AG10803 (cell line): ENCODE measurements around the gene KLF16.
"Not testable (repeated sequence)": the region's sequence is repeated elsewhere in the genome, so short reads cannot be mapped to it uniquely, and the experiment has no call there.

Experiments used
- DNase-seq: peaks from one replicate; pipeline ENCODE4 v3.0.0; 2010; ENCODE audit warnings: low read depth
- H3K4me3 ChIP-seq: 2 replicates; pipeline ENCODE4 v1.5.1; 2011; ENCODE audit warnings: mild to moderate bottlenecking, low read length, control low read depth
- TF ChIP-seq, protein P1 (sequence below): conservative IDR thresholded peaks from 2 replicates; pipeline ENCODE4 v1.5.1; 2011; ENCODE audit warnings: mild to moderate bottlenecking, low read length, control low read depth, inconsistent platforms

The KLF16 gene

DNA sequence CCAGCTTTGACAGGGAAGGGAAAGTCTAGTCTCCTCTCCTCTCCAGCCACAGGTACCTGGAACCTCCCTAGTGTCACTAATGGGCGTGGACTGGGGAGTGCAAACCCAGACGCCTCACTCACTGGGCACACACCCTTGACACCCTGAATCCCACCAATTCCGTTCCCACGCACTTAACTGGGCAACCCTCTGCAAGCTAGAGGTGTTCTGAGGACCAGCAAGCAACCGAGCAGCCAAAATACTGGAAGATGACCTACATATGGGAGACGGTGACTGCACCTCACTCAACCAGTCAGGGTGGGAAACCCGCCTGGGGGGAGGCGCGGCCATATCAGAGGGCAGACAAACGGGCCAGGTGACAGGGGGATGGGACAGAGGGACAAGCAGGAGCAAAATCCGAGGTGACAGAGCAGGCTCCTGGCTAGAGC, 20.9 kb upstream of the KLF16 start:
- TF ChIP-seq, protein P1, sequence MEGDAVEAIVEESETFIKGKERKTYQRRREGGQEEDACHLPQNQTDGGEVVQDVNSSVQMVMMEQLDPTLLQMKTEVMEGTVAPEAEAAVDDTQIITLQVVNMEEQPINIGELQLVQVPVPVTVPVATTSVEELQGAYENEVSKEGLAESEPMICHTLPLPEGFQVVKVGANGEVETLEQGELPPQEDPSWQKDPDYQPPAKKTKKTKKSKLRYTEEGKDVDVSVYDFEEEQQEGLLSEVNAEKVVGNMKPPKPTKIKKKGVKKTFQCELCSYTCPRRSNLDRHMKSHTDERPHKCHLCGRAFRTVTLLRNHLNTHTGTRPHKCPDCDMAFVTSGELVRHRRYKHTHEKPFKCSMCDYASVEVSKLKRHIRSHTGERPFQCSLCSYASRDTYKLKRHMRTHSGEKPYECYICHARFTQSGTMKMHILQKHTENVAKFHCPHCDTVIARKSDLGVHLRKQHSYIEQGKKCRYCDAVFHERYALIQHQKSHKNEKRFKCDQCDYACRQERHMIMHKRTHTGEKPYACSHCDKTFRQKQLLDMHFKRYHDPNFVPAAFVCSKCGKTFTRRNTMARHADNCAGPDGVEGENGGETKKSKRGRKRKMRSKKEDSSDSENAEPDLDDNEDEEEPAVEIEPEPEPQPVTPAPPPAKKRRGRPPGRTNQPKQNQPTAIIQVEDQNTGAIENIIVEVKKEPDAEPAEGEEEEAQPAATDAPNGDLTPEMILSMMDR = no peak
- H3K4me3 ChIP-seq = peak overlapping the region; percentile 89
- DNase-seq = no peak

DNA sequence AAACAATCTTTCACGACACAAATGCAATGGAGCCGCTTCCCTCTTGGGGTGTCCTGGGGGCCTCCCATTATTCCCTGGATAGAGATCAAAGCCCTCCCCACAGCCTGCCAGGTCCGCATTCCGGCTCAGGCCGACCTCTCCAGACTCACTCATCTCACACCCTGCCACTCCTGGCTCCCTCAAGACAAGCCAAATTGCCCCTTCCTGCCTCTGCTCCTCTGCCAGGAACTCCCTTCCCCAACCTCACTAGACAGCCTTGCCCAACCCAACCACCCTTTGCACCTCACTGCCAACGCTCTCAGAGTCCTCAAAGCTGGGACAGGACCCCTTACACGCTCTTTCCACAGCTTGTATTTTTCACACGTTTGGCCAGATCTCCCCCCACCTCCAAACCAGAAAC, 20.4 kb upstream of the KLF16 start:
- H3K4me3 ChIP-seq = peak overlapping the region; percentile 89
- DNase-seq = no peak
- TF ChIP-seq, protein P1 = no peak

DNA sequence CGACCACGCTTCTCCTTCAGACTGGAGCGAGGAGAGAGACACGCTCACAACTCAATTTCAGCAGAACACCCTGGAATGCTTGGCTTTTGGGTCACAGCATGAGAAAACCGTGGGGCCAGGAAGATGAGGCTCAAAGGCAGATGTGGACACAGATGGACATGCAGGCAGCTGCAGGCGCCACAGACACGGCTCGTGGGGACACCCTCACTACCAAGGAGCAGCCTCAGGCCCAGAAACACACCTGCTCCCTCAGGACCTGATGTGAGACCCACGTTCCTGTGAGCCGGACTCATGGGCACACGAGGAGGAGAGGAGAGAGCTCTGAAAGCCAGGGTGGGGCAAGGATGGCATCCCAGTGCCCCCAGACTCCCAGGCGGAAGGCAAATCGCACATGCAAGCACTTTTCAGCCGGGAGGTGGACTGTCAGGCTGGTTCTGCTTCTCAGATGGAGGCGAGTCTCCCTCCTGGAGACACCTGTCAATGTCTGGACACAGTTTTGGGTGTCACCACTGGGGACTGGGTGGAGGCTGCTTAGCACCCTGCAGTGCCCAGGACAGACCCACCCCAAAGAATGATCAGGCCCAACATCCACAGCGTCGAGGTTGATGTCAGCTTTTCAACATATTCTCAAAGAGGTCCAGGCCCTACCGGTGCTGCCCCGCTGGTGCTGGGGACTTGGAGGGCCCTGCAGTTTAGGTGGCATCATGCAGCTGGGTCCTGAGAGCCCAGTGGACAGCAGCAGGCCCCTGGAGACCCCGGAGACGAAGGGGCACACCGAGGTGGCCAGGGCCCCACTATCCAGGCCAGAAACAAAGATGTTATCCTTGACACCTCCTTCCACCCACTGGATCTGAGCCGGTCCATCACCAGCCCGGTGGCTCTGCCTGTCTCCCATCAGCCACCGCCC, 19.7 kb upstream of the KLF16 start:
- DNase-seq = no peak
- TF ChIP-seq, protein P1 = no peak
- H3K4me3 ChIP-seq = peak overlapping the region; percentile 89

- H3K4me3 ChIP-seq = no peak overlapping the region
- TF ChIP-seq, protein P1 = no peak
- no peak for DNase-seq
Observed at GRCh38 chr19:1882089-1882785, 18.9 kb upstream of the KLF16 start.

DNA sequence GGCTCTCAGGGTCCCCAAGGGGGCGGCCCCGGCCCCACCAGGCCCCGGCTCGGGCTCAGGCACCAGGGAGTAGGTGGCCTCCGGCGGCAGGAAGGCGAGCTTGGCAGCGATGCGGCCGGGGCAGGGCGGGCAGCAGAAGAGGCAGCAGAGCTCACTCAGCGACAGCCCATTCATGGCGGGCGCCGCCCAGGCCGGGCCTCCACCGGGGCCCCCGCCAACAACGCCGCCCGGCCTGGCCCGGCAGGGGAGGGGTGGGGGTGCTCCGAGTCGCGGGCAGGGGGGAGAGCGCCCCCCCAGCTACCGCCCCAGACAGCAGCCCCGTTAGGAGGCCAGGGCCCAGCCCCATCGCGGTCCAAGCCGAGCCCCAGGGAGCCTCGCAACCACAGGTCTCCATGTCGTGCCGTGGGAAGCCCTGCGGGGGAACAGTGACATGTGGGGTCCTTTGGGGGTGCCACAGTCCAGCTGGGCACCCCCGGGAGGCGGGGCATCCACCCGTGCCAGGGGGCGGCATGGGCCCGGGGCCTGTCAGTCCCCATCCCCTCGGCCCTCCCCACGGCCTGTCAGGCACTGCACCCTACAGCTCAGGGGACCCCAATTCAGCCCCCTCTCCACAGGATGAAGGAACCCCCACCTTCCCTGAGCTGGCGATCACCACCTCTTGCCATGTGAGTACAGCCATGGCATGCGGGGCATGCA, 18.2 kb upstream of the KLF16 start:
- not testable (repeated sequence) for H3K4me3 ChIP-seq, DNase-seq

GRCh38 chr19:1880611-1881392, 17.4 kb upstream of the KLF16 start:
- TF ChIP-seq, protein P1 = no peak
- no peak for DNase-seq

GRCh38 chr19:1879982-1880381, 16.6 kb upstream of the KLF16 start:
- H3K4me3 ChIP-seq, DNase-seq: not testable (repeated sequence)

More at GRCh38 chr19:1880611-1881392, 17.4 kb upstream of the KLF16 start:
- no peak overlapping the region for H3K4me3 ChIP-seq

- H3K4me3 ChIP-seq, DNase-seq: not testable (repeated sequence)
Observed at GRCh38 chr19:1878583-1878982, 15.2 kb upstream of the KLF16 start.

GRCh38 chr19:1877280-1877660, 13.9 kb upstream of the KLF16 start:
- DNase-seq, H3K4me3 ChIP-seq: not testable (repeated sequence)

GRCh38 chr19:1876496-1877279, 13.3 kb upstream of the KLF16 start:
- peak overlapping the region; percentile 97 for H3K4me3 ChIP-seq
- DNase-seq = not testable (repeated sequence)
